ENCODE measurements around the gene WDR6. TPM values are rescaled to one million over a fixed set of nuclear protein-coding genes. Genes with fewer than 3 reads are reported as not detected.

Gene WDR6
- total and polyA plus RNA-seq, 7 experiments from 2014 or later = 147 to 335 (median 198) TPM

DNA sequence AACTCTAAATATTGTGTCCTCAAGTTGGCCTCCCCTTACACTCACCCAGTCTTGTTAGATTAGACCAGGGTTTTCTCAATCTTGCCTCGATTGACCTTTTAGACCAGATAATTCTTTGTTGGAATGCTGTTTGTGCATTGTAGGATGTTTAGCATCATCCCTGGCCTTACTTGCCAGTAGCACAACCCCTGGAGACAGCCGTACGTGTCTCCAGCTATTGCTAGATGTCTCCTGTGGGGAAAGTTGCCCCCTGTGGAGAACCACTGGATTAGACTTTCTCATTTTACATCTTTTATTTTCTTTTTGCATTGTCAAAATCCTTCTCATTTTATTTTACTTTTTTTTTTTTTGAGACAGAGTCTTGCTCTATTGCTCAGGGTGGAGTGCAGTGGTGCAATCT, 2.2 kb downstream of the WDR6 start:
- intact Hi-C loops (cut with micrococcal nuclease) = loop anchor here (5.0 to 10.0 kb wide), 4 partner anchors 92 to 565 kb away; partner anchors contain the start of genes PFKFB4 (in 2 of the 2), ARIH2 (in 1 of the 2), ATRIP (in 1 of the 2) and CCDC51 (in 1 of the 2)
- H3K27ac Mint-ChIP-seq = peak overlapping the region in 2 of 9 donors; percentile 97 to 100
- Histone ChIP-seq H3K36me3 (ENCODE audit: control insufficient read depth in 2 of 3, insufficient read depth in 3 of 3, low read length in 3 of 3) (peaks cover 0 to 36% (median 5%) of the 10 kb centered on the region in 3 experiments), H3K4me1 (ENCODE audit: control insufficient read depth in 2 of 2, insufficient read depth in 2 of 2, low read length in 2 of 2) (peaks cover 8 to 16% of the 10 kb centered on the region in 2 donors), H3K4me3 (ENCODE audit: low read length) (no peak overlapping the region), H3K27ac (ENCODE audit: low read depth, low read length) (no peak overlapping the region), H3K27me3 (ENCODE audit: control insufficient read depth in 2 of 2, insufficient read depth in 2 of 2, low read length in 2 of 2) (no peaks in the 10 kb centered on the region), H3K9me3 (ENCODE audit: control insufficient read depth in 2 of 3, low read length in 3 of 3) (no peaks in the 10 kb centered on the region)
- DNase-seq = no peak
- ATAC-seq = no peak
- POLR2A ChIA-PET = interaction anchor here (0.6 to 10.4 kb wide), 5 partner anchors 10 to 731 kb away, joined by 5 to 247 read pairs (median 8); partner anchors contain the start of genes DALRD3, IMPDH2, NDUFAF3 and P4HTM
- H3K27me3 Mint-ChIP-seq = no peaks in the 10 kb centered on the region
- peaks cover 0 to 3% (median 0%) of the 10 kb centered on the region in 11 donors for H3K9me3 Mint-ChIP-seq
- H3K4me3 Mint-ChIP-seq = peak overlapping the region in 7 of 10 donors; percentile 0 to 100 (median 62)
- peaks cover 14 to 41% (median 33%) of the 10 kb centered on the region in 7 donors for H3K4me1 Mint-ChIP-seq
- peaks cover 0 to 5% (median 0%) of the 10 kb centered on the region in 5 donors for H3K36me3 Mint-ChIP-seq
- CTCF ChIA-PET = interaction anchor here (0.7 to 1.3 kb wide), 3 partner anchors 12 to 22 kb away, joined by 3 to 8 read pairs (median 8); partner anchors contain the start of gene NDUFAF3

- Histone ChIP-seq H3K9me3 (ENCODE audit: control insufficient read depth in 2 of 3, low read length in 3 of 3) (no peaks in the 10 kb centered on the region), H3K4me3 (ENCODE audit: low read length) (no peak overlapping the region), H3K36me3 (ENCODE audit: control insufficient read depth in 2 of 3, insufficient read depth in 3 of 3, low read length in 3 of 3) (peaks cover 0 to 55% (median 5%) of the 10 kb centered on the region in 3 experiments), H3K27me3 (ENCODE audit: control insufficient read depth in 2 of 2, insufficient read depth in 2 of 2, low read length in 2 of 2) (no peaks in the 10 kb centered on the region), H3K27ac (ENCODE audit: low read depth, low read length) (no peak overlapping the region), H3K4me1 (ENCODE audit: control insufficient read depth in 2 of 2, insufficient read depth in 2 of 2, low read length in 2 of 2) (peaks cover 8 to 13% of the 10 kb centered on the region in 2 donors)
- DNase-seq = no peak
- Mint-ChIP-seq H3K4me3 (no peak overlapping the region), H3K4me1 (peaks cover 7 to 38% (median 30%) of the 10 kb centered on the region in 7 donors), H3K9me3 (no peaks in the 10 kb centered on the region), H3K36me3 (peaks cover 0 to 14% (median 3%) of the 10 kb centered on the region in 5 donors), H3K27me3 (no peaks in the 10 kb centered on the region), H3K27ac (peak overlapping the region in 1 of 9 donors; percentile 24)
- ChIA-PET POLR2A (interaction anchor here (0.5 to 10.4 kb wide), 5 partner anchors 6 to 556 kb away, joined by 3 to 247 read pairs (median 4); partner anchors contain the start of genes DALRD3, IMPDH2 and NDUFAF3), CTCF (interaction anchor here (0.9 to 1.6 kb wide), 4 partner anchors 10 to 24 kb away, joined by 4 to 12 read pairs (median 6); partner anchors contain the start of gene NDUFAF3)
- ATAC-seq = no peak
- intact Hi-C loops (cut with micrococcal nuclease) = no loop called here
Measured at GRCh38 chr3:49012441-49013017, 5.3 kb downstream of the WDR6 start.

DNA sequence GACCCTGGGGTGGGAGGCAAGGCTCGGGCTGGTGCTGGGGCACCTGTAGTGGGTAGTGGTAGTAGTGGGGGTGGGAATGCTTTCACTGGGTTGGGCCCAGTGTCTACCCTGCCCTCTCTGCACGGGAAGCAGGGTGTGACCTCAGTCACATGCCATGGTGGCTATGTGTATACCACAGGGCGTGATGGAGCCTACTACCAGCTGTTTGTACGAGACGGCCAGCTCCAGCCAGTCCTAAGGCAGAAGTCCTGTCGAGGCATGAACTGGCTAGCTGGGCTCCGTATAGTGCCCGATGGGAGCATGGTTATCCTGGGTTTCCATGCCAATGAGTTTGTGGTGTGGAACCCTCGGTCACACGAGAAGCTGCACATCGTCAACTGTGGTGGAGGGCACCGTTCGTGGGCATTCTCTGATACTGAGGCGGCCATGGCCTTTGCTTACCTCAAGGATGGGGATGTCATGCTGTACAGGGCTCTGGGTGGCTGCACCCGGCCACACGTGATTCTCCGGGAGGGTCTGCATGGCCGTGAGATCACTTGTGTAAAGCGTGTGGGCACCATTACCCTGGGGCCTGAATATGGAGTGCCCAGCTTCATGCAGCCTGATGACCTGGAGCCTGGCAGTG, 6.0 kb downstream of the WDR6 start:
- DNase-seq = no peak
- H3K9me3 Mint-ChIP-seq = no peaks in the 10 kb centered on the region
- Histone ChIP-seq H3K27me3 (ENCODE audit: control insufficient read depth in 2 of 2, insufficient read depth in 2 of 2, low read length in 2 of 2) (no peaks in the 10 kb centered on the region), H3K9me3 (ENCODE audit: control insufficient read depth in 2 of 3, low read length in 3 of 3) (no peaks in the 10 kb centered on the region), H3K27ac (ENCODE audit: low read depth, low read length) (no peak overlapping the region), H3K4me3 (ENCODE audit: low read length) (no peak overlapping the region), H3K4me1 (ENCODE audit: control insufficient read depth in 2 of 2, insufficient read depth in 2 of 2, low read length in 2 of 2) (peaks cover 10 to 11% of the 10 kb centered on the region in 2 donors), H3K36me3 (ENCODE audit: control insufficient read depth in 2 of 3, insufficient read depth in 3 of 3, low read length in 3 of 3) (peaks cover 0 to 54% (median 5%) of the 10 kb centered on the region in 3 experiments)
- peak overlapping the region in 1 of 9 donors; percentile 9 for H3K27ac Mint-ChIP-seq
- H3K27me3 Mint-ChIP-seq = no peaks in the 10 kb centered on the region
- peaks cover 0 to 14% (median 3%) of the 10 kb centered on the region in 5 donors for H3K36me3 Mint-ChIP-seq
- H3K4me1 Mint-ChIP-seq = peaks cover 4 to 33% (median 26%) of the 10 kb centered on the region in 7 donors
- no peak overlapping the region for H3K4me3 Mint-ChIP-seq
- intact Hi-C loops (cut with micrococcal nuclease) = no loop called here
- ChIA-PET CTCF (interaction anchor here (0.9 to 1.6 kb wide), 5 partner anchors 9 to 26 kb away, joined by 4 to 12 read pairs (median 7); partner anchors contain the start of genes NDUFAF3 and P4HTM), POLR2A (interaction anchor here (1.1 to 11.9 kb wide), 4 partner anchors 6 to 80 kb away, joined by 3 to 247 read pairs (median 91); partner anchors contain the start of genes DALRD3, IMPDH2, NDUFAF3 and P4HTM)
- no peak for ATAC-seq

GRCh38 chr3:49013738-49014660, 6.8 kb downstream of the WDR6 start:
- H3K4me1 ChIP-seq (ENCODE audit: control insufficient read depth in 2 of 2, insufficient read depth in 2 of 2, low read length in 2 of 2) = peaks cover 9 to 11% of the 10 kb centered on the region in 2 donors
- Mint-ChIP-seq H3K4me3 (no peak overlapping the region), H3K4me1 (peaks cover 5 to 33% (median 23%) of the 10 kb centered on the region in 7 donors), H3K9me3 (no peaks in the 10 kb centered on the region), H3K27ac (no peak overlapping the region), H3K36me3 (peaks cover 0 to 14% (median 3%) of the 10 kb centered on the region in 5 donors), H3K27me3 (no peaks in the 10 kb centered on the region)
- H3K27me3 ChIP-seq (ENCODE audit: control insufficient read depth in 2 of 2, insufficient read depth in 2 of 2, low read length in 2 of 2) = no peaks in the 10 kb centered on the region
- H3K9me3 ChIP-seq (ENCODE audit: control insufficient read depth in 2 of 3, low read length in 3 of 3) = no peaks in the 10 kb centered on the region
- no peak overlapping the region for H3K4me3 ChIP-seq (ENCODE audit: low read length)
- ChIA-PET CTCF (interaction anchor here (1.1 to 1.6 kb wide), 4 partner anchors 8 to 26 kb away, joined by 4 to 8 read pairs (median 6); partner anchors contain the start of genes NDUFAF3 and P4HTM), POLR2A (interaction anchor here (1.1 to 11.9 kb wide), 5 partner anchors 5 to 79 kb away, joined by 3 to 247 read pairs (median 4); partner anchors contain the start of genes DALRD3, IMPDH2, NDUFAF3 and P4HTM)
- intact Hi-C loops (cut with micrococcal nuclease) = loop anchor here in 1 of 2 donors (1.0 kb wide), 1 partner anchor 26 kb away; no protein-coding TSS in a partner anchor
- H3K36me3 ChIP-seq (ENCODE audit: control insufficient read depth in 2 of 3, insufficient read depth in 3 of 3, low read length in 3 of 3) = peaks cover 0 to 54% (median 5%) of the 10 kb centered on the region in 3 experiments
- DNase-seq (peak in 3 of 9 donors; percentile 32 to 56 (median 41)), ATAC-seq (peak; percentile 60)
- H3K27ac ChIP-seq (ENCODE audit: low read depth, low read length) = no peak overlapping the region

- H3K9me3 ChIP-seq (ENCODE audit: control insufficient read depth in 2 of 3, low read length in 3 of 3) = no peaks in the 10 kb centered on the region
- intact Hi-C loops (cut with micrococcal nuclease) = no loop called here
- Mint-ChIP-seq H3K4me1 (peaks cover 7 to 34% (median 25%) of the 10 kb centered on the region in 7 donors), H3K27me3 (no peaks in the 10 kb centered on the region), H3K36me3 (peaks cover 0 to 14% (median 3%) of the 10 kb centered on the region in 5 donors), H3K27ac (peak overlapping the region in 5 of 9 donors; percentile 29 to 73 (median 55)), H3K4me3 (peak overlapping the region in 1 of 10 donors; percentile 88), H3K9me3 (no peaks in the 10 kb centered on the region)
- DNase-seq (no peak), ATAC-seq (no peak)
- CTCF ChIA-PET = interaction anchor here (0.6 to 1.5 kb wide), 3 partner anchors 16 to 28 kb away, joined by 3 to 8 read pairs (median 4); partner anchors contain the start of gene P4HTM
- no peak overlapping the region for H3K27ac ChIP-seq (ENCODE audit: low read depth, low read length)
- no peaks in the 10 kb centered on the region for H3K27me3 ChIP-seq (ENCODE audit: control insufficient read depth in 2 of 2, insufficient read depth in 2 of 2, low read length in 2 of 2)
- POLR2A ChIA-PET = interaction anchor here (1.0 to 11.9 kb wide), 3 partner anchors 6 to 29 kb away, joined by 3 to 247 read pairs (median 179); partner anchors contain the start of genes P4HTM and WDR6
- H3K4me3 ChIP-seq (ENCODE audit: low read length) = no peak overlapping the region
- peaks cover 0 to 54% (median 5%) of the 10 kb centered on the region in 3 experiments for H3K36me3 ChIP-seq (ENCODE audit: control insufficient read depth in 2 of 3, insufficient read depth in 3 of 3, low read length in 3 of 3)
- H3K4me1 ChIP-seq (ENCODE audit: control insufficient read depth in 2 of 2, insufficient read depth in 2 of 2, low read length in 2 of 2) = peaks cover 14% of the 10 kb centered on the region in 2 donors
Measured at GRCh38 chr3:49015072-49015471, 7.9 kb downstream of the WDR6 start.
